ENCODE measurements around the gene PPM1E.

PPM1E gene

GRCh38 chr17:58998871-58999270 is 243.2 kb downstream of the PPM1E start:
- no peaks in the 10 kb centered on the region for H3K79me2 ChIP-seq (ENCODE audit: low read length)
- no peaks in the 10 kb centered on the region for H3K9me3 ChIP-seq (ENCODE audit: insufficient read depth, low read length)
- TF ChIP-seq EZH2phosphoT487 (IDR thresholded peaks at IDR 0.05; ENCODE audit: low read depth) (no peak), CTCF (IDR thresholded peaks at IDR 0.05; ENCODE audit: low read depth, low read length) (no peak)
- no peak overlapping the region for H2AFZ ChIP-seq (ENCODE audit: low read depth, low read length)
- H3K4me1 ChIP-seq (ENCODE audit: low read length): peaks cover 33% of the 10 kb centered on the region
- H4K20me1 ChIP-seq (ENCODE audit: insufficient read depth, low read length): no peaks in the 10 kb centered on the region
- H3K36me3 ChIP-seq (replicated peaks; ENCODE audit: low read depth, low read length): peaks cover 6% of the 10 kb centered on the region
- no peak overlapping the region for H3K4me3 ChIP-seq (ENCODE audit: low read length)
- no peak overlapping the region for H3K27ac ChIP-seq (ENCODE audit: low read length)
- no peak overlapping the region for H3K9ac ChIP-seq (ENCODE audit: low read length)
- H3K27me3 ChIP-seq (ENCODE audit: low read depth, low read length): no peaks in the 10 kb centered on the region
- H3K4me2 ChIP-seq (ENCODE audit: low read length): no peak overlapping the region

- H3K27me3 ChIP-seq (ENCODE audit: low read depth, low read length): no peaks in the 10 kb centered on the region
- no peak overlapping the region for H3K4me2 ChIP-seq (ENCODE audit: low read length)
- H3K36me3 ChIP-seq (replicated peaks; ENCODE audit: low read depth, low read length): peaks cover 5% of the 10 kb centered on the region
- H3K9me3 ChIP-seq (ENCODE audit: insufficient read depth, low read length): no peaks in the 10 kb centered on the region
- peaks cover 35% of the 10 kb centered on the region for H3K4me1 ChIP-seq (ENCODE audit: low read length)
- TF ChIP-seq CTCF (IDR thresholded peaks at IDR 0.05; ENCODE audit: low read depth, low read length) (no peak), EZH2phosphoT487 (IDR thresholded peaks at IDR 0.05; ENCODE audit: low read depth) (no peak)
- H2AFZ ChIP-seq (ENCODE audit: low read depth, low read length): no peak overlapping the region
- no peaks in the 10 kb centered on the region for H3K79me2 ChIP-seq (ENCODE audit: low read length)
- H3K4me3 ChIP-seq (ENCODE audit: low read length): no peak overlapping the region
- H3K27ac ChIP-seq (ENCODE audit: low read length): no peak overlapping the region
- no peaks in the 10 kb centered on the region for H4K20me1 ChIP-seq (ENCODE audit: insufficient read depth, low read length)
- no peak overlapping the region for H3K9ac ChIP-seq (ENCODE audit: low read length)
These were observed 243.8 kb downstream of the PPM1E start for GRCh38 chr17:58999500-58999899.

GRCh38 chr17:59000022-59000421 is 244.4 kb downstream of the PPM1E start:
- no peak overlapping the region for H3K9ac ChIP-seq (ENCODE audit: low read length)
- H3K9me3 ChIP-seq (ENCODE audit: insufficient read depth, low read length): no peaks in the 10 kb centered on the region
- H3K27ac ChIP-seq (ENCODE audit: low read length): no peak overlapping the region
- no peaks in the 10 kb centered on the region for H3K79me2 ChIP-seq (ENCODE audit: low read length)
- no peak overlapping the region for H3K4me2 ChIP-seq (ENCODE audit: low read length)
- TF ChIP-seq CTCF (IDR thresholded peaks at IDR 0.05; ENCODE audit: low read depth, low read length) (no peak), EZH2phosphoT487 (IDR thresholded peaks at IDR 0.05; ENCODE audit: low read depth) (no peak)
- no peaks in the 10 kb centered on the region for H4K20me1 ChIP-seq (ENCODE audit: insufficient read depth, low read length)
- H2AFZ ChIP-seq (ENCODE audit: low read depth, low read length): no peak overlapping the region
- peaks cover 5% of the 10 kb centered on the region for H3K36me3 ChIP-seq (replicated peaks; ENCODE audit: low read depth, low read length)
- H3K4me3 ChIP-seq (ENCODE audit: low read length): no peak overlapping the region
- peaks cover 38% of the 10 kb centered on the region for H3K4me1 ChIP-seq (ENCODE audit: low read length)
- H3K27me3 ChIP-seq (ENCODE audit: low read depth, low read length): no peaks in the 10 kb centered on the region

- Histone ChIP-seq H3K27me3 (ENCODE audit: low read depth, low read length) (no peaks in the 10 kb centered on the region), H3K36me3 (replicated peaks; ENCODE audit: low read depth, low read length) (peaks cover 8% of the 10 kb centered on the region), H3K9me3 (ENCODE audit: insufficient read depth, low read length) (no peaks in the 10 kb centered on the region), H4K20me1 (ENCODE audit: insufficient read depth, low read length) (no peaks in the 10 kb centered on the region), H3K9ac (ENCODE audit: low read length) (peak overlapping the region; percentile 70), H3K4me2 (ENCODE audit: low read length) (peak overlapping the region; percentile 74), H3K79me2 (ENCODE audit: low read length) (no peaks in the 10 kb centered on the region), H3K4me3 (ENCODE audit: low read length) (peak overlapping the region; percentile 70), H3K27ac (ENCODE audit: low read length) (peak overlapping the region; percentile 91), H2AFZ (ENCODE audit: low read depth, low read length) (no peak overlapping the region), H3K4me1 (ENCODE audit: low read length) (peaks cover 38% of the 10 kb centered on the region)
- TF ChIP-seq CTCF (IDR thresholded peaks at IDR 0.05; ENCODE audit: low read depth, low read length) (no peak), EZH2phosphoT487 (IDR thresholded peaks at IDR 0.05; ENCODE audit: low read depth) (no peak)
These were observed 245.6 kb downstream of the PPM1E start for GRCh38 chr17:59001158-59001814.

Data from OCI-LY3 (cell line).